IPS-NIHi7 (cell line): ENCODE data around the gene PTGIR.

Source experiments
- DNase-seq: peaks from one replicate; pipeline ENCODE4 v3.0.0; 2012; ENCODE audit warnings: mixed read lengths; ENCODE audit errors: extremely low spot score

The PTGIR gene

DNA sequence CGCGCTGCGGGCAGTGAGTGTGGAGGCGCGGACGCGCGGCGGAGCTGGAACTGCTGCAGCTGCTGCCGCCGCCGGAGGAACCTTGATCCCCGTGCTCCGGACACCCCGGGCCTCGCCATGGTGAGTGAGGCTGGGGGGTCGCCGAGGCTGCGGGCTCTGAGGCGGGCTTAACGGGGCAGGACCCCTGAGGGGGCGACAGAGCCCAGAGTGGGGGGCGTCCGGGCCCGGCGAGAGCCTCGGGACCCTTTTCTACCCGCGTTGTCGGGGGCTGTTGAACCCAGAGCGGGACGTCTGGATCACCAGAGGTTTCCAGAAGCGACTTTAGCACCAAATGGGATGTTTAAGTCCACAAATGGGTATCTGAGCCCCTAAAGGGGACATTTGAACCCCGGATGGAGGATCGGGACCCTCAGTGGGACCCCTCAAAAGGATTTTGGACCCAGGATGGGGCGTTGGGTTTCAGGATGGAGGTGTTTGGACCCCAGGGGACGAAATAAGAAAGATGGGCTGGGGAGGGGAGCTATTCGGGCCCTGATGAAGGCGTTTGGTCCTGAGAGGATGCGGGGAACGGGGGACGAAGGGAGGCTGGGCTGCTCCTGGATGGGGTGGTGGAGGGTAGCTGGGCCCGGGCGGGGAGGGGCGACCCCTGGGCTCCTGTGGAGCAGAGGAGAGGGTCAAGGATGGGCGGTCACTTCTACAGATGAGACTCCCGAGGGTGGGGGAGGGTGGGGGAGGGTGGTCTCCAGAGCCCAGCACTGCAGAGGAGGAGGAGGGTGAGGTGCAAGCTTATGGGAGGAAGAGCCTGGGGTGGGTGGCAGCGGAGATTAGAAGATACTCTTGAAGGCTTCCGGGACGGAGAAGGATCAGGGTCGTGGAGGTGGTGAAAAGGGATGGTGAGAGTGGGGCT lies 23.3 kb downstream of the PTGIR start, which contains the start of gene CALM3:
CALM3 (plus strand) TSS at position 13 of the 907 bp plus-strand sequence; CDS start at position 118, 105 bp downstream.
- no peak for DNase-seq

DNA sequence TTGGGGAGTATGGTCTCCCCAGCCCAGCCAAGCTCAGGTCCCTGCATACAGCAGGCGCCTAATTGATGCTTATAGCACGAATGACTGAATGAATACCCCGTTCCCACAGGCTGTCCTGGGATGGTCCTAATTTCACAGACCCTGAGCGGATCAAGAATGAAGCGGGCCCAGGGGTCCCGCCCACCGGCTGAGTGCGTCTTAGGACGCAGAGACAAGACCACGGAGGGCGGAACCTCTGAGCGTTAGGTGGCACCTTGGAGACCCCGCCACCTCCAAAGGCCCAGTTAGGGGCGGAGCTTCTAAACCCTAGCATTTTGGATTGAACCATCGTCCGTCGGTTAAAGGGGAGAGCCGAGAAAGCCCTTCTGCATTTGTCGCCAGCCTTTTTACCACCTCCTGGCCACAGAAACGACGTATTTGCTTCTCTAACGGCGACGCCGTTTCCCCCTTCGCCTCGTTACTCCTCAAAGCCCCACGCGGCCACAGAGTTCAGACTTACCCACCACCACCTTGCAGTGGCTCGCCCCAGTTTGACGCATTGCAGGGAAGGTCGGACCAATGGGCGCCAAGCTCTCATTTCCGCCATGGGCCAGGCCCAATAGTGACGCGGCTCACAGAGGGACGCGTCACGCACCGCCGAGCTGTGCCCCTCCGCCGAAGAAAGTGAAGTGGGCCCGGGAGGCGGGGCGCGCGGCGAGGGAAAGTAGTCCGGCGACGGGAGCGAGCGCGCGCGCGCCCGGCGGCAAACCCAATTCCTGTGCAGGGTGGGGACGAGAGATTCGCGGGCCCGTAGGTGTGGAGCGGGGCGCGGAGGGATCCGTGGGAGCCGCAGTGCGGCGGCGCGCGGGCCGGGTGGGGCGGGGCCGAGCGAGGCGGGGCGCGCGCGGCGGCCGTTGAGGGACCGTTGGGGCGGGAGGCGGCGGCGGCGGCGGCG lies 24.2 kb downstream of the PTGIR start:
- DNase-seq, result peak; percentile 96

DNA sequence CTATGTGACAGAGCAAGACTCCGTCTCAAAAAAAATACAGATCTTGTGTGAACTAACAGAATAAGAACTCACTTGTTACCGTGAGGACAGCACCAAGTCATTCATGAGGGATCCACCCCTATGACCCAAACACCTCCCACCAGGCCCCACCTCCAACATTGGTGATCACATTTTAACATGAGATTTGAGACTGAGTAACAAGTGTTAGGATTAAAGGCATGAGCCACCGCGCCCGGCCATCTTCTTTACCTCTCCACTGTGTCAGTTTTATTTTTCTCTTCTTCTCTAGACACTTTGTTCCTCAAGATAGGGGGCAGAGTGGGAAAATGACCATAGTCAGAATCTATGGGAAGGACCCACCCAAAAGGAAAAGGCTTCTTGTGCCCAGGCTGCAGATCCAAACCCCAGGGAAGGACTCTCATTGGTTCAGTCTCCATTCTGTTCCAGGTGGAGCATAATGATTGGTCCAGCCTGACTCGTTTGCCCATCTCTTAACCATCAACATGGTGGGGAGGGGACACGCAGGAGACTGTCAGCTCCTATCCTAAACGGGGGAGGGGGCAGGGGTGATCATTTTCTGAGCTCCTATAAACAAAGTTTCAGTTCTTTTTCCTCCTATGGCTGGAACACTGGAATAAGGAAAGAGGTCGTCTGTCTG lies 25.0 kb downstream of the PTGIR start:
- DNase-seq, result no peak

GRCh38 chr19:46598372-46598917 lies 26.4 kb downstream of the PTGIR start:
- no peak for DNase-seq

DNA sequence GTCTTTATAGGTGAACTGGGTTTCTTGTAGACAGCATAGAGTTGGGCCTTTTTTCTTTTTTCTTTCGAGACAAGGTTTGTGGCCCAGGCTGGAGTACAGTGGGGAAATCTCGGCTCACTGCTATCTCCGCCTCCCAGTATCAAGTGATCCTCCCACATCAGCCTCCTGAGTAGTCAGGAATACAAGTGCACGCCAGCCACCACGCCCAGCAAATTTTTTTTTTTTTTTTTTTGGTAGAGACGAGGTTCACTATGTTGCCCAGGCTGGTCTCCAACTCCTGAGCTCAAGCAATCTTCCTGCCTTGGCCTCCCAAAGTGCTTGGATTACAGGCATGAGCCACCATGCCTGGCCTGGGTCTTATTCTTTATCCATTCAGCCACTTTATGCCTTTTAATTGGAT lies 28.9 kb downstream of the PTGIR start:
- no peak for DNase-seq

GRCh38 chr19:46591870-46592269 lies 33.0 kb downstream of the PTGIR start:
- no peak for DNase-seq

- no peak for DNase-seq
Measured at GRCh38 chr19:46591254-46591653, 33.6 kb downstream of the PTGIR start.

DNA sequence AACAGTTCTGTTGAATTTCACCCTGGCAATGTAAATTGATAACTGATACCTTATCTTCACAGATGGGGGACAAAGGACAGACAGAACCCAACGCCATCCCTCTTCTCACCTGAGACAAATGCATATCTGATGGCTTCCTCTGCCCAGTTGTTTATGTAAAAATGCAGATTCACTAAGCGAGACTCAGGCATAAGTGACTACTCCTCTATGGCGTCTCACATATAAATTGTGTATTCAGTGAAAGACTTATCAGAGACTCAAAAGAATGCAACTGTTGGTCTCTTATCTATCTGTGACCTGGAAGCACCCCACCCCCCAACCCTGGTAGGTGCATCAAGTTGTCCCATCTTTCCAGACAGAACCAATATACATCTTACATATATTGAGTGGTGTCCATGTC lies 37.0 kb downstream of the PTGIR start:
- no peak for DNase-seq

- DNase-seq, result no peak
Measured at GRCh38 chr19:46586294-46586693, 38.6 kb downstream of the PTGIR start.

DNA sequence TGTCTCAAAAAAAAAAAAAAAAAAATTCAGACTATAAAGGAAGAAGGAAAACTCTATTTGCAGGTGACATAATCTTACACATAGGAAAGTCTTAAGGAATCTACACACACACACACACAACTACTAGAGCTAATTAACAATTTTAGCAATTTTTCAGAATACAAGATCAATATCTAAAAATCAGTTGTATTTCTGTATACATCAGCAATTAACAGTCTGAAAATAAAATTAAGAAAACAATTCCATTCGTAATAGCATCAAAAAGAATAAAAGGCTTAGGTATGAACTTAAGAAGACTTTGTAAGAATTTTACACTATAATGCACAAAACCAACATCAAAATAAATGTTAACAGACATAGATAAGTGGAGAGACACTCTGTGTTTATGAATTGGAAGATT lies 39.4 kb downstream of the PTGIR start:
- no peak for DNase-seq

- no peak for DNase-seq
Measured at GRCh38 chr19:46580247-46580646, 44.6 kb downstream of the PTGIR start.

GRCh38 chr19:46579361-46579879 lies 45.5 kb downstream of the PTGIR start:
- peak; percentile 89 for DNase-seq

GRCh38 chr19:46578450-46578849 lies 46.4 kb downstream of the PTGIR start:
- DNase-seq, result no peak

GRCh38 chr19:46574533-46574932 lies 50.4 kb downstream of the PTGIR start:
- no peak for DNase-seq

DNA sequence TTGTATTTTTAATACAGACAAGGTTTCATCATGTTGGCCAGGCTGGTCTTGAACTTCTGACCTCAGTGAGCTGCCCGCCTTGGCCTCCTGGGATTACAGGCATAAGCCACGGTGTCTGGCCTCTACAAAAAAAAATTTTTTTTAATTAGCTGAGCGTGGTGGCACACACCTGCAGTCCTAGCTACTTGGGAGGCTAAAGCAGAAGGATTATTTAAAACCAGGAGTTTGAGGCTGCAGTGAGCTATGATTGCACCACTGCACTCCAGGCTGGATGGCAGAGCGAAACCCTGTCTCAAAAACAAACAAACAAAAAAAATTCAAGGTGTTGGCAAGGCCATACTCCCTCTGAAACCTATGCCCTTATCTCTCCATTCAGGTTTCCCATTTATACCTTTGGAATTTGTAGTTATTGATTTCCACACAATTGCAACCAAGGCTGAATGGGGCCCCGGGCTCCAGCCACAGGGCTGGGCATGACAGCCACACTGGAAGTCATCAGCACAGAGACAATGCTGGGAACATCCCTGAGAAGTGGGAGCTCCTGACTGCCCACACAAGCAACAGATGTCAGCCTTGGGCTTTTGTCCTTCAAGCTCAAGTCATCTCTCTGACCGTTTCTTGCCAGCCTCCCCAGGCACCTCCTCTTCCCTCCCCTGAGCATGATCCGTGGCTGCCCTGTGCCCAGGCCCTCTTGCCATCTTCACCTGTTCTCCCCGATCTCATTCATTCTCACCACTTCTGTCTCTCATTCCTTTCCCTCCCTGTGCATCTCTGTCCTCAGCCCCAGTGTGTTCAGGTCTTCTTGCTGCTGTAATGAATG lies 51.0 kb downstream of the PTGIR start:
- DNase-seq, result no peak

DNA sequence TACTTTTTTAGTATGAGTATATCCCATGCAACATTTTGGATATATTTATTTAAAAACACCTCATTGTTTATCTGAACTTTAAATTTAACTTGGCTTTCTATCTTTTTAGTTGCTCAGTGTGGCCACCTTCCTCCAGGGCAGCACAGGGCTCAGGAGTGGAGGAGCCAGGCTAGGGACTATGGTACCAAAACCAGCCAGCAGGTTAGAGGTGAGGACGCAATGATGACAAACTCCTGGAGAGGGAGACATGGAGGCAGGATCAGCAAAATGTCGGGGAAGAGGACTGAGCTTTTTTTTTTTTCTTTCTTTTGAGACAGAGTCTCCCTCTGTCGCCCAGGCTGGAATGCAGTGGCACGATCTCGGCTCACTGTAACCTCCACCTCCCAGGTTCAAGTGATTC lies 53.4 kb downstream of the PTGIR start:
- DNase-seq, result peak; percentile 89
